Esophagus (tissue), 2 donors: ENCODE data around the gene CCDC6. TPM values are rescaled to one million over a fixed set of nuclear protein-coding genes. Genes with fewer than 3 reads are reported as not detected.
A peak's percentile ranks its signal among the peaks of the same experiment; 100 is the strongest.

Experiments used
- H3K27ac ChIP-seq, 2 donors: one replicate each; pipeline ENCODE4 v1.5.1; 2013; ENCODE audit warnings: low read depth in 2 of 2, mild to moderate bottlenecking in 2 of 2, inconsistent platforms in 1 of 2, low read length in 1 of 2, moderate library complexity in 1 of 2
- H3K27me3 ChIP-seq, 2 donors: one replicate each; pipeline ENCODE4 v1.6.1; 2013; ENCODE audit warnings: low read length in 2 of 2, control low read depth in 1 of 2, mild to moderate bottlenecking in 1 of 2; ENCODE audit not compliant: insufficient read depth in 2 of 2, control insufficient read depth in 1 of 2
- H3K36me3 ChIP-seq, 2 donors: one replicate each; pipeline ENCODE4 v1.6.1; 2013; ENCODE audit warnings: low read length in 1 of 2; ENCODE audit not compliant: control insufficient read depth in 2 of 2, insufficient read depth in 2 of 2
- H3K4me1 ChIP-seq, 2 donors: one replicate each; pipeline ENCODE4 v1.6.1; 2013; ENCODE audit warnings: low read length in 1 of 2; ENCODE audit not compliant: control insufficient read depth in 2 of 2, insufficient read depth in 2 of 2
- H3K4me3 ChIP-seq, 2 donors: one replicate each; pipeline ENCODE4 v1.5.1; 2013; ENCODE audit warnings: low read length in 2 of 2, mild to moderate bottlenecking in 2 of 2, low read depth in 1 of 2, moderate library complexity in 1 of 2
- H3K9me3 ChIP-seq, 2 donors: one replicate each; pipeline ENCODE4 v1.6.1; 2013; ENCODE audit warnings: mild to moderate bottlenecking in 2 of 2, low read depth in 1 of 2, low read length in 1 of 2, moderate library complexity in 1 of 2; ENCODE audit not compliant: control insufficient read depth in 2 of 2, insufficient read depth in 1 of 2
- WGBS, 2 donors: extraction: QIAGEN DNeasy Blood & Tissue Kit; methylation state at CpG; one replicate each; pipeline ENCODE4 v1.1.7; 2013; 5-methylcytosine and 5-hydroxymethylcytosine counted together
- polyA plus RNA-seq, 2 donors: library from polyadenylated mRNA; stranded (reverse); fragments of 200-250 nt; gene quantifications; one replicate each; pipeline ENCODE4 v1.2.3, GENCODE V29; 2013
- donor health status: healthy with polysubstance abuse.
- donor health status: Bipolar disorder and iron deficiency.

CCDC6 gene
- polyA plus RNA-seq, 2 donors = 23.2 to 25.9 TPM

- Histone ChIP-seq H3K27ac (peak overlapping the region; percentile 78 to 92), H3K9me3 (no peaks in the 10 kb centered on the region), H3K4me3 (no peak overlapping the region), H3K36me3 (no peaks in the 10 kb centered on the region), H3K4me1 (peaks cover 2 to 17% of the 10 kb centered on the region in 2 donors), H3K27me3 (no peaks in the 10 kb centered on the region)
- 56 to 57% methylated on average over 10 of the region's 10 CpGs for WGBS, 2 donors
Measured at GRCh38 chr10:59900048-59900727, 6.2 kb downstream of the CCDC6 start.

- Histone ChIP-seq H3K36me3 (no peaks in the 10 kb centered on the region), H3K9me3 (no peaks in the 10 kb centered on the region), H3K27me3 (no peaks in the 10 kb centered on the region), H3K4me1 (peaks cover 6 to 26% of the 10 kb centered on the region in 2 donors), H3K27ac (peak overlapping the region in 1 of 2 donors; percentile 57), H3K4me3 (no peak overlapping the region)
- WGBS, 2 donors = 70 to 75% methylated on average over 6 of the region's 6 CpGs
Measured at GRCh38 chr10:59898125-59898835, 8.1 kb downstream of the CCDC6 start.

- no peaks in the 10 kb centered on the region for H3K9me3 ChIP-seq
- H3K4me3 ChIP-seq = no peak overlapping the region
- H3K36me3 ChIP-seq = no peaks in the 10 kb centered on the region
- peak overlapping the region in 1 of 2 donors; percentile 55 for H3K27ac ChIP-seq
- 40 to 57% methylated on average over 1 of the region's 1 CpG for WGBS, 2 donors
- peaks cover 6 to 32% of the 10 kb centered on the region in 2 donors for H3K4me1 ChIP-seq
- no peaks in the 10 kb centered on the region for H3K27me3 ChIP-seq
Measured at GRCh38 chr10:59896191-59896590, 10.2 kb downstream of the CCDC6 start.

- peak overlapping the region; percentile 57 to 64 for H3K27ac ChIP-seq
- WGBS, 2 donors = 35 to 37% methylated on average over 10 of the region's 10 CpGs
- H3K27me3 ChIP-seq = no peaks in the 10 kb centered on the region
- peaks cover 6 to 30% of the 10 kb centered on the region in 2 donors for H3K4me1 ChIP-seq
- H3K36me3 ChIP-seq = no peaks in the 10 kb centered on the region
- H3K4me3 ChIP-seq = no peak overlapping the region
- no peaks in the 10 kb centered on the region for H3K9me3 ChIP-seq
Measured at GRCh38 chr10:59895629-59896116, 10.7 kb downstream of the CCDC6 start.

- Histone ChIP-seq H3K9me3 (no peaks in the 10 kb centered on the region), H3K27me3 (no peaks in the 10 kb centered on the region), H3K4me1 (peaks cover 6 to 26% of the 10 kb centered on the region in 2 donors), H3K36me3 (peaks cover 4 to 6% of the 10 kb centered on the region in 2 donors), H3K27ac (peak overlapping the region; percentile 81 to 92), H3K4me3 (no peak overlapping the region)
- WGBS, 2 donors = 34 to 41% methylated on average over 4 of the region's 4 CpGs
Measured at GRCh38 chr10:59894114-59894513, 12.2 kb downstream of the CCDC6 start.

GRCh38 chr10:59892697-59893096, 13.7 kb downstream of the CCDC6 start:
- Histone ChIP-seq H3K27me3 (no peaks in the 10 kb centered on the region), H3K4me3 (no peak overlapping the region), H3K9me3 (no peaks in the 10 kb centered on the region), H3K36me3 (peaks cover 4 to 6% of the 10 kb centered on the region in 2 donors), H3K4me1 (peaks cover 10 to 27% of the 10 kb centered on the region in 2 donors), H3K27ac (peak overlapping the region; percentile 55 to 79)
- WGBS, 2 donors = 58 to 69% methylated on average over 3 of the region's 3 CpGs

GRCh38 chr10:59891936-59892335, 14.4 kb downstream of the CCDC6 start:
- peaks cover 4 to 6% of the 10 kb centered on the region in 2 donors for H3K36me3 ChIP-seq
- H3K27me3 ChIP-seq = no peaks in the 10 kb centered on the region
- H3K4me1 ChIP-seq = peaks cover 10 to 27% of the 10 kb centered on the region in 2 donors
- no peaks in the 10 kb centered on the region for H3K9me3 ChIP-seq
- H3K4me3 ChIP-seq = peak overlapping the region in 1 of 2 donors; percentile 15
- peak overlapping the region; percentile 79 to 88 for H3K27ac ChIP-seq
- 59 to 71% methylated on average over 4 of the region's 4 CpGs for WGBS, 2 donors

GRCh38 chr10:59891349-59891748, 15.0 kb downstream of the CCDC6 start:
- Histone ChIP-seq H3K36me3 (peaks cover 4 to 6% of the 10 kb centered on the region in 2 donors), H3K9me3 (no peaks in the 10 kb centered on the region), H3K4me1 (peaks cover 10 to 27% of the 10 kb centered on the region in 2 donors), H3K27ac (peak overlapping the region; percentile 79 to 88), H3K27me3 (no peaks in the 10 kb centered on the region), H3K4me3 (no peak overlapping the region)
- 47 to 50% methylated on average over 3 of the region's 3 CpGs for WGBS, 2 donors

GRCh38 chr10:59888781-59889435, 17.4 kb downstream of the CCDC6 start:
- Histone ChIP-seq H3K27ac (no peak overlapping the region), H3K9me3 (no peaks in the 10 kb centered on the region), H3K36me3 (peaks cover 4 to 6% of the 10 kb centered on the region in 2 donors), H3K27me3 (no peaks in the 10 kb centered on the region), H3K4me1 (peaks cover 3 to 17% of the 10 kb centered on the region in 2 donors), H3K4me3 (no peak overlapping the region)
- 77 to 81% methylated on average over 4 of the region's 4 CpGs for WGBS, 2 donors
